Kidney (tissue), 14 donors: ENCODE measurements around the gene PRICKLE2. TPM values are rescaled to one million over a fixed set of nuclear protein-coding genes. Genes with fewer than 3 reads are reported as not detected.
A peak's percentile ranks its signal among the peaks of the same experiment; 100 is the strongest.

Experiments
- DNase-seq, 5 donors: peaks; one replicate each; pipeline ENCODE4 v3.0.0-alpha.2; 2013 to 2020
- FAIRE-seq: peaks from 2 replicates; lab custom pipeline; 2012; peaks lifted over from hg19 to GRCh38; lab: Jason Lieb, UNC
- H3K27ac ChIP-seq, 2 donors: one replicate each; pipeline ENCODE4 v1.7.0; 2013; ENCODE audit warnings: low read depth in 2 of 2, low read length in 2 of 2, inconsistent platforms in 1 of 2
- H3K27me3 ChIP-seq: one replicate; pipeline ENCODE4 v1.7.1; 2013; ENCODE audit warnings: low read length, inconsistent platforms; ENCODE audit not compliant: control insufficient read depth, insufficient read depth
- H3K36me3 ChIP-seq, 3 donors: one replicate each; pipeline versions ENCODE4 v1.7.0 to v1.7.1; 2013; ENCODE audit warnings: low read length in 3 of 3, control low read depth in 1 of 3, inconsistent platforms in 1 of 3; ENCODE audit not compliant: insufficient read depth in 3 of 3, control insufficient read depth in 2 of 3
- H3K4me1 ChIP-seq, 3 donors: one replicate each; pipeline versions ENCODE4 v1.7.0 to v1.7.1; 2013; ENCODE audit warnings: low read length in 3 of 3, inconsistent platforms in 1 of 3, low read depth in 1 of 3; ENCODE audit not compliant: control insufficient read depth in 2 of 3, insufficient read depth in 2 of 3
- H3K4me3 ChIP-seq, 3 donors: one replicate each; pipeline versions ENCODE4 v1.7.0 to v1.8.1; 2013; ENCODE audit warnings: low read length in 3 of 3, control low read depth in 1 of 3, inconsistent platforms in 1 of 3
- H3K9ac ChIP-seq, 3 donors: one replicate each; pipeline versions ENCODE4 v1.7.0 to v1.7.1; 2013; ENCODE audit warnings: low read length in 3 of 3, control low read depth in 1 of 3, inconsistent platforms in 1 of 3
- H3K9me3 ChIP-seq, 3 donors: one replicate each; pipeline versions ENCODE4 v1.7.0 to v1.7.1; 2013; ENCODE audit warnings: low read length in 3 of 3, control low read depth in 1 of 3, inconsistent platforms in 1 of 3; ENCODE audit not compliant: control insufficient read depth in 2 of 3, insufficient read depth in 1 of 3
- intact Hi-C: fragments of 100-400 bp; cut with DNase I; formaldehyde crosslinking; loops from one replicate; pipeline ENCODE4 v1.11.1; 2022
- polyA plus RNA-seq: library from polyadenylated mRNA; stranded (reverse); fragments of 350-450 nt; fragmentation: Illumina TruSeq; extraction: RNeasy Lipid Tissue Mini Kit (QIAGEN cat#74804); gene quantifications from one replicate; pipeline ENCODE4 v1.2.3, GENCODE V29; 2014; ENCODE audit warnings: low read depth, low replicate concordance; ENCODE audit not compliant: insufficient read depth
- total RNA-seq: library from RNA; stranded (reverse); fragmentation: NEBNext Ultra II Directional; extraction: Animal tissue kit (Norgen Biotek cat#: 25700); gene quantifications from one replicate; pipeline ENCODE4 v1.2.1, GENCODE V29; 2021
- TF ChIP-seq, protein P1 (sequence below): IDR thresholded peaks from 3 replicates; pipeline ENCODE4 v1.5.1; 2012; ENCODE audit warnings: mild to moderate bottlenecking, moderate library complexity, borderline replicate concordance; ENCODE audit not compliant: insufficient read depth; ENCODE audit errors: extremely low read depth
- donor health status: control.
- donor health status: control.
- donor health status: control.
- donor health status: control.
- donor health status: control.
- donor health status: DM: yes; HTN: yes; CAD: no.
- donor health status: Normal renal cell carcinoma (clear cell type).

Gene PRICKLE2
- total and polyA plus RNA-seq, 2 donors from 2014 or later, result 3.5 to 22.9 TPM

DNA sequence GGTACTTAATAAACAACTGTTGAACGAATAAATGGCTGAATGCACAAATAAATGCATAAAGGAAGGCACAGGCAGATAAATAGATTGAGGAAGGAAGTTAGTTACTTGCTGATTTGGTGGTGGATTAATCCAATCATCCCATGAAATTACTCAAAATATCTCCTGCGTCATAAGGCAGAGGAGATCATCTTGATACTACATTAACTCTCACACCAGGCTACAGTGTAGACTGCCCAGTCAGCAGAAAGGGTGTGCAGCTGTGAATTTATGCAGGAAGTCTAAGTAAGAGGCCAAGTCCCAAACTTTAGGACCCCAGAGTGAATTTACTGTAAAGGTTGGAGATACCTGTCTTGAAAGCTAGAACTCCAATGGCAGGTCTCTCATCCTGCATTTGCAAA lies 38.6 kb downstream of the PRICKLE2 start:
- Histone ChIP-seq H3K4me3 (no peak overlapping the region), H3K9me3 (no peaks in the 10 kb centered on the region), H3K36me3 (no peaks in the 10 kb centered on the region), H3K9ac (no peak overlapping the region), H3K4me1 (peaks cover 5 to 22% (median 13%) of the 10 kb centered on the region in 3 donors), H3K27me3 (no peaks in the 10 kb centered on the region), H3K27ac (peak overlapping the region; percentile 39 to 77)
- FAIRE-seq (no peak), DNase-seq (no peak)
- TF ChIP-seq, protein P1, sequence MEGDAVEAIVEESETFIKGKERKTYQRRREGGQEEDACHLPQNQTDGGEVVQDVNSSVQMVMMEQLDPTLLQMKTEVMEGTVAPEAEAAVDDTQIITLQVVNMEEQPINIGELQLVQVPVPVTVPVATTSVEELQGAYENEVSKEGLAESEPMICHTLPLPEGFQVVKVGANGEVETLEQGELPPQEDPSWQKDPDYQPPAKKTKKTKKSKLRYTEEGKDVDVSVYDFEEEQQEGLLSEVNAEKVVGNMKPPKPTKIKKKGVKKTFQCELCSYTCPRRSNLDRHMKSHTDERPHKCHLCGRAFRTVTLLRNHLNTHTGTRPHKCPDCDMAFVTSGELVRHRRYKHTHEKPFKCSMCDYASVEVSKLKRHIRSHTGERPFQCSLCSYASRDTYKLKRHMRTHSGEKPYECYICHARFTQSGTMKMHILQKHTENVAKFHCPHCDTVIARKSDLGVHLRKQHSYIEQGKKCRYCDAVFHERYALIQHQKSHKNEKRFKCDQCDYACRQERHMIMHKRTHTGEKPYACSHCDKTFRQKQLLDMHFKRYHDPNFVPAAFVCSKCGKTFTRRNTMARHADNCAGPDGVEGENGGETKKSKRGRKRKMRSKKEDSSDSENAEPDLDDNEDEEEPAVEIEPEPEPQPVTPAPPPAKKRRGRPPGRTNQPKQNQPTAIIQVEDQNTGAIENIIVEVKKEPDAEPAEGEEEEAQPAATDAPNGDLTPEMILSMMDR, result no peak
- intact Hi-C loops, result no loop called here

DNA sequence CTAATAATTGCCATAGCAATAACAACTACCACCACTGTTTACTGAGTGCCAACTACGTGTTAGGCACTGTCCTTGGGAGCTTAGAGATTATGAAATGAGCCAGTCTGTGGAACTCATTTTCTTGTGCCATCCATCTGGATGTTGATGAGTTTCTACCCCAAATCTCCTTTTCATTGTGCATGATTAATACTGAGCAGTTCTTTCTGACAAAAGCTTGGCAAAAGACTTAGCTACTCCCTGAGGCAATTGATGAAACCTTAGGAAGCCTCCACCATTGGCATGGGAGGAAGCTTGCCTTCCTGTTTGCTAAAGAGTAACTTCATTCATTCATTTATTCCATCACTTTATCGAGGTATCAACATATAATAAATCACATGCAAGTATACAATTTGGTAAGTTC lies 39.8 kb downstream of the PRICKLE2 start:
- no peak for FAIRE-seq

GRCh38 chr3:64184621-64185020 lies 40.6 kb downstream of the PRICKLE2 start:
- no peaks in the 10 kb centered on the region for H3K27me3 ChIP-seq
- H3K9me3 ChIP-seq, result no peaks in the 10 kb centered on the region
- intact Hi-C loops, result no loop called here
- TF ChIP-seq, protein P1, result no peak
- no peak for DNase-seq
- peaks cover 5 to 21% (median 13%) of the 10 kb centered on the region in 3 donors for H3K4me1 ChIP-seq
- no peaks in the 10 kb centered on the region for H3K36me3 ChIP-seq
- no peak overlapping the region for H3K27ac ChIP-seq
- H3K4me3 ChIP-seq, result no peak overlapping the region
- no peak for FAIRE-seq
- H3K9ac ChIP-seq, result no peak overlapping the region

More for the DNA sequence above, 39.8 kb downstream of the PRICKLE2 start:
- H3K27me3 ChIP-seq, result no peaks in the 10 kb centered on the region
- H3K9ac ChIP-seq, result no peak overlapping the region
- peak overlapping the region in 1 of 2 donors; percentile 13 for H3K27ac ChIP-seq
- no peaks in the 10 kb centered on the region for H3K36me3 ChIP-seq
- peaks cover 5 to 22% (median 13%) of the 10 kb centered on the region in 3 donors for H3K4me1 ChIP-seq
- no peak for DNase-seq
- intact Hi-C loops, result no loop called here
- no peak overlapping the region for H3K4me3 ChIP-seq
- no peaks in the 10 kb centered on the region for H3K9me3 ChIP-seq
- TF ChIP-seq, protein P1, result no peak

- no peaks in the 10 kb centered on the region for H3K27me3 ChIP-seq
- H3K9me3 ChIP-seq, result peaks cover 0 to 3% (median 0%) of the 10 kb centered on the region in 3 donors
- TF ChIP-seq, protein P1, result no peak
- no peak overlapping the region for H3K9ac ChIP-seq
- H3K4me3 ChIP-seq, result no peak overlapping the region
- H3K27ac ChIP-seq, result no peak overlapping the region
- H3K36me3 ChIP-seq, result no peaks in the 10 kb centered on the region
- FAIRE-seq (no peak), DNase-seq (no peak)
- intact Hi-C loops, result no loop called here
- no peaks in the 10 kb centered on the region for H3K4me1 ChIP-seq
These were observed 45.4 kb downstream of the PRICKLE2 start for GRCh38 chr3:64179860-64180259.
